ENCODE measurements around the gene NMUR2.
A peak's percentile ranks its signal among the peaks of the same experiment; 100 is the strongest.

NMUR2 gene

DNA sequence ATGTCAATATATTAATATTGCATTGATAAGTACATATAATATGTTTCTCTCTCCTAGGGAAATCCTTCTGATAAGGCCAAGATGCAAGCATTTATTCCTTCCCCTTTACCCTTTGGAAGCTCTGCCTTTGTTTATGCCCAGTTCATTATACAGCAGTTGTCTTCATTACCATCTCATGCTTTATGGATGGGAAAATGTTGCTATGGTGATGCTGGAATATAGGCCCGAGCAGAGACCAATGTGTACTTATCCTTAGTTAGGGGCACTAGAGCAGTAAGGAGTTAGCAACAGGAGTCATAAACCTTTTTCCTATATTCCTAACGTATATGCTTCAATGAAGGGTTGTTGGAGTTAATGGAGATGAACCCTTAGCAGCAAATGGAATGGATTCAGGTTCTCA is 19.4 kb upstream of the NMUR2 start:
- TF ChIP-seq, protein P1, sequence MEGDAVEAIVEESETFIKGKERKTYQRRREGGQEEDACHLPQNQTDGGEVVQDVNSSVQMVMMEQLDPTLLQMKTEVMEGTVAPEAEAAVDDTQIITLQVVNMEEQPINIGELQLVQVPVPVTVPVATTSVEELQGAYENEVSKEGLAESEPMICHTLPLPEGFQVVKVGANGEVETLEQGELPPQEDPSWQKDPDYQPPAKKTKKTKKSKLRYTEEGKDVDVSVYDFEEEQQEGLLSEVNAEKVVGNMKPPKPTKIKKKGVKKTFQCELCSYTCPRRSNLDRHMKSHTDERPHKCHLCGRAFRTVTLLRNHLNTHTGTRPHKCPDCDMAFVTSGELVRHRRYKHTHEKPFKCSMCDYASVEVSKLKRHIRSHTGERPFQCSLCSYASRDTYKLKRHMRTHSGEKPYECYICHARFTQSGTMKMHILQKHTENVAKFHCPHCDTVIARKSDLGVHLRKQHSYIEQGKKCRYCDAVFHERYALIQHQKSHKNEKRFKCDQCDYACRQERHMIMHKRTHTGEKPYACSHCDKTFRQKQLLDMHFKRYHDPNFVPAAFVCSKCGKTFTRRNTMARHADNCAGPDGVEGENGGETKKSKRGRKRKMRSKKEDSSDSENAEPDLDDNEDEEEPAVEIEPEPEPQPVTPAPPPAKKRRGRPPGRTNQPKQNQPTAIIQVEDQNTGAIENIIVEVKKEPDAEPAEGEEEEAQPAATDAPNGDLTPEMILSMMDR (IDR thresholded peaks at IDR 0.05; ENCODE audit: unreplicated experiment in 3 of 3): no peak
- no peaks in the 10 kb centered on the region for H3K9me3 Mint-ChIP-seq
- no peaks in the 10 kb centered on the region for H3K4me1 Mint-ChIP-seq
- no peaks in the 10 kb centered on the region for H3K36me3 Mint-ChIP-seq (ENCODE audit: low read depth)
- H3K27ac Mint-ChIP-seq: no peak overlapping the region
- H3K4me3 Mint-ChIP-seq: no peak overlapping the region
- peaks cover 4% of the 10 kb centered on the region for H3K27me3 Mint-ChIP-seq (ENCODE audit: low read depth)

DNA sequence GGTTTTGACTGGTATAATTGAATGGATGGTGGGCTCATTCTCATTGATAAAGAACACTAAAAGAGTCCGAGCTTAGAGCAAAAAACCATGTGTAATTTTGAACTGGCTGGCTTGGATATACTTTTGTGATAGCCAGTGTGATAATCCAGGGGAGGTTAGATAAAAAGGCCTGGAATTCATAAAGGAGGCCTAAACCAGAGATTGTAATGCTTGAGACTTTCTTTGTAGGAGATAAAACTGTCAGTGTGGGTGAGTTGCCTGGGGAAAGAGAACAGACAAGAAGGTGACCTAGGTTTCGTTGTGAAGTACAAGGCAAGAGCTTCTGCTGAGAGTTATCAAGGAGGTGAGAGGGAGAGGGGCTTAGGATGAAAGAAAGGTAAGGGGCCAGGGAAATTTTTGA is 17.0 kb upstream of the NMUR2 start:
- no peak overlapping the region for H3K4me3 Mint-ChIP-seq
- no peaks in the 10 kb centered on the region for H3K36me3 Mint-ChIP-seq (ENCODE audit: low read depth)
- TF ChIP-seq, protein P1 (IDR thresholded peaks at IDR 0.05; ENCODE audit: unreplicated experiment in 3 of 3): no peak
- H3K9me3 Mint-ChIP-seq: no peaks in the 10 kb centered on the region
- H3K27me3 Mint-ChIP-seq (ENCODE audit: low read depth): peaks cover 4% of the 10 kb centered on the region
- H3K4me1 Mint-ChIP-seq: no peaks in the 10 kb centered on the region
- H3K27ac Mint-ChIP-seq: no peak overlapping the region

DNA sequence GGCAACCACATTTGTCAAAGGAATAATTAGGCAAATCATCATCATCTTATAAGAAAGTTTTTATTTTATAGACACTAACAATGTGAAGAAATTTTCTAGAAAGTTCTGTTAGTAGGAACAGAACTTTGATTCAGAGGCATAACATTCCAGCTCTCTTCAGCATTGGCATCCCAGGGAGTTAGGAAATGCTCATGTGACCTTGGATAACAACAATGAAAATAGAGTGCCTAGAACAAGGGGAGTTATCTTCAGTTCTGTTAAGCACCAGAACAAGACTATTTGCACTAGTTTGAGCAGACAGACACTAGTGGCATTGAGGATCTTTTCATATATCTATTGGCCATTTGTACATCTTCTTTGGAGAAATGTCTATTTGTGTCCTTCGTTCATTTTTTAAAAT is 7.0 kb upstream of the NMUR2 start:
- no peaks in the 10 kb centered on the region for H3K27me3 Mint-ChIP-seq (ENCODE audit: low read depth)
- H3K27ac Mint-ChIP-seq: no peak overlapping the region
- H3K36me3 Mint-ChIP-seq (ENCODE audit: low read depth): no peaks in the 10 kb centered on the region
- H3K4me3 Mint-ChIP-seq: no peak overlapping the region
- H3K4me1 Mint-ChIP-seq: no peaks in the 10 kb centered on the region
- TF ChIP-seq, protein P1 (IDR thresholded peaks at IDR 0.05; ENCODE audit: unreplicated experiment in 3 of 3): no peak
- peaks cover 5% of the 10 kb centered on the region for H3K9me3 Mint-ChIP-seq

DNA sequence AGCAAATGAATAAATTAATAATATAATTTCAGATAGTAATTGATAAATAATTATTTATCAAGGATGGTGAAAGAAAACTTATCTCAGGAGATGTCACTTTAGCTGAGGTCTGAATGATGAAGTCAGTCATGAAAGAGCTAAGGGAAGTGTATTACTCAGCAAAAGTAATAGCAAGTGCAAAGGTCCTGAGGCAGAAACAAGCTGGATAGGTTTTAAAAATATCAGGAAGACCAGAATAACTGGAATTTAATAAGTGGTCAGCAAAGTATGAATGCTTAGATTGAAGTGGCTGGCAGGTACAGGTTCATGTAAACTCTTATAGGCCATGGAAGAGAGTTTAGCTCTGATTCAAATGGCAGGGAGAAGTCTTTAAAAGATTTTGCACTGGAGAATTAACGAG is 1.0 kb upstream of the NMUR2 start:
- Mint-ChIP-seq H3K9me3 (no peaks in the 10 kb centered on the region), H3K36me3 (ENCODE audit: low read depth) (no peaks in the 10 kb centered on the region), H3K4me1 (no peaks in the 10 kb centered on the region), H3K27me3 (ENCODE audit: low read depth) (peaks cover 14% of the 10 kb centered on the region), H3K4me3 (no peak overlapping the region), H3K27ac (no peak overlapping the region)
- TF ChIP-seq, protein P1 (IDR thresholded peaks at IDR 0.05; ENCODE audit: unreplicated experiment in 3 of 3): no peak

DNA sequence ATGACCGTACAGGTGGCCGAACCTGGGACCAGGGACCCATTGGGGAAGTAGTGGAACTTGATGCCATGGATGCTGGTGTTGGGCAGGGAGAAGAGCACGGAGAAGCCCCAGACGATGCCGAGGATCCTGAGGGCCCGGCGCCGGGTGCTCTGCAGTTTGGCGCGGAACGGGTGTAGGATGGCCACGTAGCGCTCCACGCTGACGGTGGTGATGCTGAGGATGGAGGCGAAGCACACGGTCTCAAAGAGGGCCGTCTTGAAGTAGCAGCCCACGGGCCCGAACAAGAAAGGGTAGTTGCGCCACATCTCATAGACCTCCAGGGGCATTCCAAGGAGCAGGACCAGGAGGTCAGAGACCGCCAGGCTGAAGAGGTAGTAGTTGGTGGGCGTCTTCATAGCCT is 585 bp downstream of the NMUR2 start:
- H3K27ac Mint-ChIP-seq: no peak overlapping the region
- no peaks in the 10 kb centered on the region for H3K4me1 Mint-ChIP-seq
- H3K9me3 Mint-ChIP-seq: no peaks in the 10 kb centered on the region

DNA sequence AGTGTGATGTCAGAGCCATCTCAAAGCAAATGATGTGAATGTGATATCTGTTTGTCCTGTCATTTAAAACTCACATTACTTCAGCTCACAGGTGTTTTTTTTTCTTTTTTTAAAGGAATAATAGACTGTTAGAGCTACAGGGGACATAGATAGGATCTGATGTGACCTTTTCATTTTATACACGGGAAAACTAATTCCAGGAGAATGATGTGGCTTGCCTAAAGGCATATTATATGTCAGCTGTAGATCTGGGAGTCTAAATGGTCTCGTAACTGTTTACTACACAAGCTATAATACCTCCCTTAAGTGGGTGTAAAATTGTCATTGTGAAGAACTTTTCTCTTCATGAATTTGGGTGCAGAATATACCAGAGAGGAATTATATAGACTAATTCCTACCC is 2.0 kb downstream of the NMUR2 start:
- Mint-ChIP-seq H3K9me3 (no peaks in the 10 kb centered on the region), H3K36me3 (ENCODE audit: low read depth) (no peaks in the 10 kb centered on the region), H3K27ac (no peak overlapping the region), H3K4me1 (no peaks in the 10 kb centered on the region), H3K27me3 (ENCODE audit: low read depth) (peaks cover 19% of the 10 kb centered on the region), H3K4me3 (no peak overlapping the region)
- TF ChIP-seq, protein P1 (IDR thresholded peaks at IDR 0.05; ENCODE audit: unreplicated experiment in 3 of 3): no peak

More for the DNA sequence above, 585 bp downstream of the NMUR2 start:
- Mint-ChIP-seq H3K36me3 (ENCODE audit: low read depth) (no peaks in the 10 kb centered on the region), H3K27me3 (ENCODE audit: low read depth) (peaks cover 19% of the 10 kb centered on the region), H3K4me3 (peak overlapping the region in 1 of 3 experiments; percentile 20)
- TF ChIP-seq, protein P1 (IDR thresholded peaks at IDR 0.05; ENCODE audit: unreplicated experiment in 3 of 3): no peak

Measured in nephron (organoid).